HG03565 (cell line): ENCODE data around the gene MT1F.
A peak's percentile ranks its signal among the peaks of the same experiment; 100 is the strongest.

ENCODE experiments used
- ATAC-seq: cut with Tn5 transposase; IDR thresholded peaks from one replicate; pipeline ENCODE4 v1.9.1; 2021; ENCODE audit warnings: mild to moderate bottlenecking, moderate library complexity; ENCODE audit not compliant: unreplicated experiment

Gene MT1F

GRCh38 chr16:56625140-56625942 lies 32.4 kb upstream of the MT1F start, which contains the start of gene MT1E:
Gene MT1E (plus strand): TSS chr16:56625781. CDS start chr16:56625852, 71 bp downstream.
- no peak for ATAC-seq

GRCh38 chr16:56625943-56626654 lies 31.7 kb upstream of the MT1F start:
- ATAC-seq, result no peak

- no peak for ATAC-seq
These were observed 31.1 kb upstream of the MT1F start for GRCh38 chr16:56626685-56627084.

- ATAC-seq, result no peak
These were observed 29.0 kb upstream of the MT1F start for GRCh38 chr16:56628486-56629350.

- ATAC-seq, result no peak
These were observed 28.2 kb upstream of the MT1F start for GRCh38 chr16:56629531-56629930.

GRCh38 chr16:56630134-56630533 lies 27.6 kb upstream of the MT1F start:
- ATAC-seq, result peak; percentile 89

GRCh38 chr16:56631197-56631596 lies 26.6 kb upstream of the MT1F start:
- ATAC-seq, result no peak

GRCh38 chr16:56631832-56632155 lies 26.0 kb upstream of the MT1F start:
- no peak for ATAC-seq

GRCh38 chr16:56632156-56632847 lies 25.5 kb upstream of the MT1F start, which contains the start of gene MT1M:
Gene MT1M (plus strand): TSS chr16:56632659. CDS start chr16:56632732, 73 bp downstream.
- ATAC-seq, result no peak

- ATAC-seq, result no peak
These were observed 24.9 kb upstream of the MT1F start for GRCh38 chr16:56632848-56633365.

- ATAC-seq, result no peak
These were observed 24.2 kb upstream of the MT1F start for GRCh38 chr16:56633535-56633934.

- ATAC-seq, result no peak
These were observed 22.9 kb upstream of the MT1F start for GRCh38 chr16:56634715-56635440.

- ATAC-seq, result no peak
These were observed 22.3 kb upstream of the MT1F start for GRCh38 chr16:56635441-56635967.

GRCh38 chr16:56636616-56637413 lies 20.9 kb upstream of the MT1F start:
- ATAC-seq, result no peak

GRCh38 chr16:56637814-56638750 lies 19.7 kb upstream of the MT1F start, which contains the start of gene MT1A:
Gene MT1A (plus strand): TSS chr16:56638666. CDS start chr16:56638739, 73 bp downstream.
- ATAC-seq, result no peak

GRCh38 chr16:56639045-56639444 lies 18.7 kb upstream of the MT1F start:
- no peak for ATAC-seq

- no peak for ATAC-seq
These were observed 17.7 kb upstream of the MT1F start for GRCh38 chr16:56640076-56640475.

- no peak for ATAC-seq
These were observed 16.6 kb upstream of the MT1F start for GRCh38 chr16:56641166-56641565.
